Thoracic aorta (tissue), 2 donors: ENCODE results near the gene F2. TPM values are rescaled to one million over a fixed set of nuclear protein-coding genes. Genes with fewer than 3 reads are reported as not detected.

Source experiments
- ATAC-seq: fragments of 150-250 bp; one replicate; pipeline ENCODE4 v1.8.0; 2017; ENCODE audit warnings: low read depth; ENCODE audit not compliant: insufficient number of reproducible peaks, low FRiP score
- DNase-seq: peaks from one replicate; pipeline ENCODE4 v3.0.0-alpha.2; 2020; ENCODE audit warnings: low spot score
- H3K27ac ChIP-seq, 2 donors: fragments of 200-600 bp; sonication (generic); 1 replicate in 1 of 2; 2 replicates in 1 of 2; pipeline ENCODE4 v1.5.1; 2016; ENCODE audit warnings: mild to moderate bottlenecking in 2 of 2, moderate library complexity in 2 of 2
- H3K27me3 ChIP-seq: fragments of 200-600 bp; sonication (generic); replicated peaks from 2 replicates; pipeline ENCODE4 v1.6.0; 2016; ENCODE audit warnings: mild to moderate bottlenecking; ENCODE audit not compliant: insufficient read depth
- H3K36me3 ChIP-seq: fragments of 200-600 bp; sonication (generic); one replicate; pipeline ENCODE4 v1.5.1; 2016
- H3K4me1 ChIP-seq, 2 donors: fragments of 200-600 bp; sonication (generic); 1 replicate in 1 of 2; 2 replicates in 1 of 2; pipeline versions ENCODE4 v1.5.1 to v1.6.0; 2016; ENCODE audit warnings: low read depth in 2 of 2, mild to moderate bottlenecking in 1 of 2; ENCODE audit not compliant: control insufficient read depth in 1 of 2
- H3K4me3 ChIP-seq: fragments of 200-600 bp; sonication (generic); 2 replicates; pipeline ENCODE4 v1.5.1; 2016; ENCODE audit warnings: mild to moderate bottlenecking
- H3K9me3 ChIP-seq: fragments of 200-600 bp; sonication (generic); 2 replicates; pipeline ENCODE4 v1.5.1; 2016
- total RNA-seq, 2 donors: library from RNA; depleted of rRNA; stranded (reverse); fragments of >200 nt; gene quantifications; one replicate each; pipeline versions ENCODE4 v1.1.0 to v1.2.3, GENCODE V29; 2016
- TF ChIP-seq, protein P1 (sequence below): fragments of 200-600 bp; sonication (generic); IDR thresholded peaks from one replicate; pipeline ENCODE4 v1.5.1; 2019; ENCODE audit warnings: antibody characterized with exemption

F2 gene
- total RNA-seq, 2 donors from 2014 or later, result not detected

DNA sequence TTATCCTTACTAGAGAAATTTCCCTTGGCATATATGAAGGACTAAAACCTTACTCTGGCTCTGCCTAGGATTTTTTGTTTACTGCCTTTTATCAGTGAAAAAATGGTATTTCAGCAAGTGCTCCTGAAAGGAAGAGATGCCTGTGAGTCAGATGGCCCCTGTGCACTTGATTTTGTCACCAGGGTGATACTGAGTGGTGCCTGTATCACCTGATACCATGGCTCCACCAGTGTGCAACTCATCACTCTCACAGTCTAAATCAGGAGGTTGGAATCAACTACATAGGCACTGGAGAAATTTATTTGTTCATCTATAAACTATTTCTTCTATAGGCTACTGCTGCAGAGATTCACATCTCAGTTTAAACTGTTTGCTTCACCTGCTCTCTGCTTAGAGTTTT, 43.2 kb downstream of the F2 start:
- ATAC-seq, result no peak
- H3K9me3 ChIP-seq, result no peaks in the 10 kb centered on the region
- no peak overlapping the region for H3K4me3 ChIP-seq
- H3K36me3 ChIP-seq, result peaks cover 55% of the 10 kb centered on the region
- H3K27me3 ChIP-seq, result no peaks in the 10 kb centered on the region
- H3K27ac ChIP-seq, result no peak overlapping the region
- no peak for DNase-seq
- TF ChIP-seq, protein P1, sequence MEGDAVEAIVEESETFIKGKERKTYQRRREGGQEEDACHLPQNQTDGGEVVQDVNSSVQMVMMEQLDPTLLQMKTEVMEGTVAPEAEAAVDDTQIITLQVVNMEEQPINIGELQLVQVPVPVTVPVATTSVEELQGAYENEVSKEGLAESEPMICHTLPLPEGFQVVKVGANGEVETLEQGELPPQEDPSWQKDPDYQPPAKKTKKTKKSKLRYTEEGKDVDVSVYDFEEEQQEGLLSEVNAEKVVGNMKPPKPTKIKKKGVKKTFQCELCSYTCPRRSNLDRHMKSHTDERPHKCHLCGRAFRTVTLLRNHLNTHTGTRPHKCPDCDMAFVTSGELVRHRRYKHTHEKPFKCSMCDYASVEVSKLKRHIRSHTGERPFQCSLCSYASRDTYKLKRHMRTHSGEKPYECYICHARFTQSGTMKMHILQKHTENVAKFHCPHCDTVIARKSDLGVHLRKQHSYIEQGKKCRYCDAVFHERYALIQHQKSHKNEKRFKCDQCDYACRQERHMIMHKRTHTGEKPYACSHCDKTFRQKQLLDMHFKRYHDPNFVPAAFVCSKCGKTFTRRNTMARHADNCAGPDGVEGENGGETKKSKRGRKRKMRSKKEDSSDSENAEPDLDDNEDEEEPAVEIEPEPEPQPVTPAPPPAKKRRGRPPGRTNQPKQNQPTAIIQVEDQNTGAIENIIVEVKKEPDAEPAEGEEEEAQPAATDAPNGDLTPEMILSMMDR, result no peak
- H3K4me1 ChIP-seq, result no peaks in the 10 kb centered on the region

DNA sequence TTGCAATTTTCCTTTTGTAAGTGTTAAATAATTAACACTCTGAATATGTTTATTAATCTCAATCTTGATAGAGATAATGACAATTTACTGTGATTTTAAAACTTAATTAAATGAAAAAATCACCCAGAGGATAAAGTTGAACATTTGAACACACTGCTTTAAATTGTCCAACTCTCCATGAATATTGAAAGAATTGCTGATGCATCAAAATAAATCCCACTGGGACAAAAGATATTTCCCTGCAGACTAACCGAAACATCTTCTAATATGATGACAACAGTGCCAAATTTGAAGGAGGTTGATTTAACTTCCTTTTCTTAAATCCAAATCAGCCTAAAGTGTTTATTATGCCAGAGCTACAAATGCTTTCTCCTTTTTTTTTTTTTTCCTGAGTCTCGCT, 47.6 kb downstream of the F2 start:
- Histone ChIP-seq H3K4me3 (no peak overlapping the region), H3K36me3 (peaks cover 51% of the 10 kb centered on the region), H3K27ac (no peak overlapping the region), H3K27me3 (no peaks in the 10 kb centered on the region), H3K9me3 (no peaks in the 10 kb centered on the region), H3K4me1 (no peaks in the 10 kb centered on the region)
- ATAC-seq (no peak), DNase-seq (no peak)
- TF ChIP-seq, protein P1, result no peak

DNA sequence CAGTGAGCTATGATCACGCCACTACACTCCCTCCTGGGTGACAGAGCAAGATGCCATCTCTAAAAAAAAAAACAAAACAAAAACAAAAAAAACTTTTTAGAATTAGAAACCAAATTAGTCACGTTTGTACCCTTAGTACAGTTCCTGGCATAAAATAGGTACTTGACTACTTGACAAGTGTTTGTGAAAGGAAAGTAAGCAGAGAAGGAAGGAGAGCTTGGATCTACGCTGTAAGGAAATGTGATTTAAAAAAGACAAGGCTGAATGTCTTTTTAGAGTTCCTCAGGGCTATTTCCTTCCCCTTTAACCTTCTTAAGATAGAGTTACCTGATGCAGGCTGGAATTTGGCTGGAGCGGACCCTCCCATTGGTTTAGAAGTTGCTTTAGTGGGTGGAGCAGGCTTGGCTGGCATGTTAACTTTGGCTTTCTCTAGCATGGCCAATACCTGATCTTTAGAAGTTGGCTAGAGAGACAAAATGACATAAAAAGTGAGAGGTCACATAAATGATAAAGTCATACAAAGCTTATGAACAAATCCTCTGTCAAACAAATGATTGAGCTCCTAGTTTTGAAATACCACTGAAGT, 50.7 kb downstream of the F2 start:
- H3K4me3 ChIP-seq, result no peak overlapping the region
- H3K27ac ChIP-seq, result no peak overlapping the region
- H3K9me3 ChIP-seq, result no peaks in the 10 kb centered on the region
- DNase-seq (no peak), ATAC-seq (no peak)
- H3K4me1 ChIP-seq, result no peaks in the 10 kb centered on the region
- TF ChIP-seq, protein P1, result no peak
- no peaks in the 10 kb centered on the region for H3K27me3 ChIP-seq
- H3K36me3 ChIP-seq, result peaks cover 39% of the 10 kb centered on the region

DNA sequence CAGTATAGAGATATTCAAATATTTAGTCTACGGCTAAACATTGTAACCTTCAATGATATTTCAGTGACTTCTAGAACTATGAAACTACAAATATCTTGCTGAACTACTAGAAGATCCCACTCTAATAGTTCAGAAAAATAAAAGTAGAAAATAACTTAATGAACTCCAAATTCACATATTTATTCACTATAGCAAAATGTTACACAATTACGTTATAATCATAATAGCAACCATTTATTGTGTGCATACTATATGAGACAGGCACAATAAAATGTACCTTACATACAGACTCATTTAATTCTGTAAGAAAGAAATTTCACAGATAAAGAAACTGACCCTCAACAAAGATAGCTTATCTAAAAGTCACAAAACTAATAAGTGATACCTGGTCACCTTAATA, 57.9 kb downstream of the F2 start:
- TF ChIP-seq, protein P1, result no peak
- Histone ChIP-seq H3K4me1 (no peaks in the 10 kb centered on the region), H3K4me3 (no peak overlapping the region), H3K36me3 (peaks cover 43% of the 10 kb centered on the region), H3K9me3 (no peaks in the 10 kb centered on the region), H3K27me3 (no peaks in the 10 kb centered on the region), H3K27ac (no peak overlapping the region)
- DNase-seq (no peak), ATAC-seq (no peak)

DNA sequence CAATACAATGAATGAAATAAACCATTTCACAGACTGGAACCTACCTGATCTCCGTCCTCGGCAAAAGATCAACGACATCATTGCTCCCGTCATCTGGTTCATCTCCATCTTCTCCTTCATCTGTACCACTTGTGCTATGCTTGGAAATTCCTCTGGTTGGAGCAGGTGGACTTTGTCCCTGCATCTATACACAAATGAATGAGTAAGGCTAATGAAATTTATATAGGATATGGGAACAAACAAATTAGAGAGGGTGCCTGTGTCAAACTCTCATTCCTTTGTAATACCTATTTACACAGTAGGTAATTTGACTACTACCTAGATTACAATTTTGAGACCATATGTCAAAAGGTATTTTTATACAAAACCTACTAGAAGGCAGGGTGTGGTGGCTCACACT, 59.4 kb downstream of the F2 start:
- no peak for ATAC-seq
- no peak overlapping the region for H3K4me3 ChIP-seq
- no peaks in the 10 kb centered on the region for H3K27me3 ChIP-seq
- H3K4me1 ChIP-seq, result no peaks in the 10 kb centered on the region
- H3K9me3 ChIP-seq, result no peaks in the 10 kb centered on the region
- H3K27ac ChIP-seq, result no peak overlapping the region
- no peak for DNase-seq
- peaks cover 49% of the 10 kb centered on the region for H3K36me3 ChIP-seq
- TF ChIP-seq, protein P1, result no peak

Other genes starting within 250 kb of the F2 start
- 10 to 100 TPM; 35.2 to 42.2 TPM for gene AMBRA1, start 125.2 kb upstream of the F2 start, total RNA-seq
- 1 to 10 TPM in 1 of 2 donors, not detected in 1; 1.1 TPM for gene HARBI1, start 102.0 kb upstream of the F2 start, total RNA-seq
- 100 to 1,000 TPM; 121 to 144 TPM for gene ATG13, start 101.7 kb upstream of the F2 start, total RNA-seq
- 100 to 1,000 TPM; 106 to 159 TPM for gene ARHGAP1, start 18.6 kb upstream of the F2 start, total RNA-seq
- gene ZNF408, start 18.2 kb upstream of the F2 start, total RNA-seq, result 10 to 100 TPM in 1 of 2 donors, 1 to 10 TPM in 1; 5.9 to 11.9 TPM
- 10 to 100 TPM; 34.7 to 37.1 TPM for gene CKAP5, start 127.1 kb downstream of the F2 start, total RNA-seq
- gene LRP4, start 199.3 kb downstream of the F2 start, total RNA-seq, result 10 to 100 TPM in 1 of 2 donors, 1 to 10 TPM in 1; 8.4 to 21.2 TPM
- gene CSTPP1, start 217.5 kb downstream of the F2 start, total RNA-seq, result 10 to 100 TPM; 23.4 to 27.6 TPM